GM18520 (cell line): ENCODE results near the gene TMEM53.

Source experiments
- ATAC-seq: cut with Tn5 transposase; IDR thresholded peaks from one replicate; pipeline ENCODE4 v1.9.1; 2021; ENCODE audit not compliant: unreplicated experiment

The TMEM53 gene

DNA sequence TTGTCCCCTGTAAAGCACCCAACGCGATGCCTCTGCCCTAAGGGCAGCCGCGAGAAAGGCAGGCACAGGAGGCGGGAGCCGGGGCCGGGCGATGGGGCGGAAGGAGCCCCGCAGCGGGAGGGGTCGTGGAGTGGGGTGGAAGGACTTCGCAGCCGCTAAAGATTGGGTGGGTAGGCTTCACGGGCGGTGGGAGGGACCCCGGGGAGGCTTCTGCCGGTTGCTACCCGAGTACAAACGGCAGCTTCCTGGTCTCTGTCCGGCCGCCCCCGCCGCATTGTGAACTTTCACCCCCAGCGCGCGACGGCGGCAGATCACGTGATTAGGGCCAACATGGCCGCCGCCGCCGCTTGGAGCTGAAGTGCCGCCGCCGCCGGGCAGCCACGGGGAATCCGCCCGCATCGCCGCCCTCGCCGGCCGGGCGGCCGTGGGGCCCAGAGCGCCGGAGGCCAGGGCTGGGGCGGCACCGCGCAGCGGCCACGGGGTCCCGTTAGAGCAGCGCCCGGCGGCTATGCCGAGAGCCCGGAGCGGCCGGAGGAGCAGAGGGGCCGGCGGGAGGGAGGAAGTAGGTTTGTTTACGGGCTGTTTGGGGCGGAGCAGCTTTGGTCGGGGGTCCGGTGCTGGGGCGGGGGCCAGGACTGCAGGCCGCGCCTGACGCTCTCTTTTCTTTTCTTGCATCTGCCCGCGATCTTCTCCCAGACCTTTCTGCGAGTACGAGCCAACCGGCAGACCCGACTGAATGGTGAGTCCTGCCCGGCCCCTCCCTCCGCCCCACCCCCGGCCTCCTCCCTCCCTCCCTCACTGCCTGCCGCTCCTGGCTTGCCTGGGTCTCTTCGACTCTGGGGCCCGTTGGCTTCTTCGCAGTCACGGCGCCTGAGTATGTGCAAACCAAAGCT lies 42.4 kb downstream of the TMEM53 start:
- ATAC-seq = peak; percentile 41

DNA sequence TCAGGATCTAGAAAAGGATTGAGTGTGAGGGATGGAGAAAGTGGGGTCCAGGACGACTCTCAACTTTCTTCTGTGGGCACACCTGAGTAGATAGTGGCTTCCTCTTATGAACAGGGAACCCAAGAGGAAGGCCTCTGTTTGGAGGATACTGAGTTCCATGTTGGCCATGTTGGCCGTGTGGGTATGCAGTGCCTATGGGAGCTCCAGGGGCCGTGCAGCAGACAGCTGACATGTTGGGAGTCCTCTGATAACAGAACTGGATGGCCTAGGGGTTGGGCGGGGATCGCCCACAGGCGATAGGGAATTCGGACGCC lies 43.0 kb downstream of the TMEM53 start:
- peak; percentile 4 for ATAC-seq

DNA sequence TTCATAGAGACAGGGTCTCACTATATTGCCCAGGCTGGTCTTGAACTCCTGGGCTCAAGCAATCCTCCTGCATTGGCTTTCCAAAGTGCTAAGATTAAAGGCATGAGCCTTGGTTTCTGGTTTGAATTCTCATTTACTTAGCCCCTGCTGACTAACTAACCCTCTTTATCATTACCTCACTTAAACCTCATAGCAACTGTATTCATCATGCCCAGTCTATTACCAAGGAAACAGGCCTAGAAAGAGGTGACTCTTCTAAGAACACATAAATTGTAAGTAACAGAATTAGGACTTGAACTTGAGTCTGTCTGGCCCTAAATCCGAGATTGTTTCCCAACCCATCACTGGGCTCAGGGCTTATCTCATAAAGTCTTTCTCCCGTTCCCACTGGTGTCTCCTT lies 44.2 kb downstream of the TMEM53 start:
- no peak for ATAC-seq

DNA sequence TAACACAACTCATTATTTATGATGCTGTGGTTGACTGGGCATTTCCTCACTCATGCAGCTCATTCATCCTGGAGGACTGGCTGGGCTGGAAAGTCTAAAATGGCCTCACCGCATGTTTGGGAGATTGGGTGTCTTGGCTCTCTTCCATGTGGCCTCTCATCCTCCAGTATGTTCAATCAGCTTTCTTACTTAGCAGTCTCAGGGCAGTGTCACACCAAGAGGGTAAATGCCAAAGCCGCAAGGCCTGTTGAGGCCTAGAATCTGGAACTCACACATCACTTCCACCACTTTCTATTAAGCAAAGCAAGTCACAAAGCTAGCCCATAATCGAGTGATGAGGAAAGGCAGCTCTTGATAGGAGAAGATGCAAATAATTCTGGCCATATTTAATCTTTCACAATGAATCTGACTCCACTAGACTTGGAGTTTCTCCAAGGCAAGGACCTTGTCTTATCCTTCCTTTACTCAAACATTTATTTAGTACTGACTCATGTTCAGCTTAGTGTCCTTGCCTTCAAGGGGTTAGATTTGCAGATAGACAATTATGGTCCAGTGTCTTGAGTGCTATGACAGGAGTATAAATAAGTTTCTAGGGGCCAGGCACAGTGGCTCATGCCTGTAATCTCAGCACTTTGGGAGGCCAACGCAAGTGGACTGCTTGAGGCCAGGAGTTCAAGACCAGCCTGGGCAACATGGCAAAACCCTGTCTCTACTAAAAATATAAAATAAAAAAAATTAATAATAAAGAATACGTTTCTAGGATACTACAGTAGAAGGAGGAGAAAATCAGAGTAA lies 45.1 kb downstream of the TMEM53 start:
- no peak for ATAC-seq

DNA sequence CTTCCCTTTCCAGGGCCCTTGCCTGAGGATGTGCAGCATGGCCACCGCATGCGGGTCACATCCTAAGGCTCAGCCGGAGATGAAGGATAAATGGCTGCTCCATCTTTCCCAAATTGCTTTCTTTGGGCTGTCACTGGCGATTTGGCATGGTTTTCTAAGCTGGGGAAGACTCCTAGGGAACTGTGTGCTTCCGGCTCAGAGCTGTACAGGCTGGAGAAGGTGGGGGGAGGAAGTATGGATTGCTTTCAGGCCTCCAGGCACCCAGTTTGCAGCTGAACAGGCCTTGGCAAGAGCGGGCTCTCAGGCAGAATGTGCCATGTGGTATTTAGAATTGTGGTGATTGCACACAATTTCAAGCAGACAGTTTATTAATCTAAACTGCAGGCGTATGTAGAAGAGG lies 48.9 kb downstream of the TMEM53 start:
- ATAC-seq = no peak

DNA sequence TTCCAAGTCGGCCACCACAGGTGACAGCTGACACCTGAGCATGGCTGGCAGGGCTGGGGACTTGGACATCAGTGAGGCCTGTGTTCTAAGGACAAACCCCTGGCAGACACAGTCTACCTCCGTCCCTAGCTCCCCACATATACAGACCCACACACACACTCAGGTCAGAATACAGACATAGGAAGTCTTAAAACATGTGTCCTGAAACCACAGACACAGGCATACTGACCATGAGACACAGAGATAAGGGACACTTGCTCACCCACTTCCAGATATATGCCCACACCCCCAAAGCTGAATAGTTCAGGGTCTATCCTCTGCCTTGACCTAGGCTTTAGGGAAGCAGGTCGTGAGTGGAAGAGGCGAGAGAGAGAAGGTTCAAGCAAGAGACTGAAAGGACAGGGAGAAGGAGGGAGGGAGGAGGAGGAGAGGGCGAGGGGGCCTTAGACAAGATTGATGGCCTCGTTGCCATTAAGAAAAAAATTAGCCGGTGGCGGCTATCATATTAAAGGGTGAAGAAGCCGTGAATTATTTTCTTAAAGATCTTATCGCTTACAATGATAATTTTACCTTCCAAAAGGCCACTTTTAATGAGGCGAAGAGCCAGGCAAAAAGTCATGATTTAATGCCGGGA lies 49.9 kb downstream of the TMEM53 start:
- no peak for ATAC-seq

DNA sequence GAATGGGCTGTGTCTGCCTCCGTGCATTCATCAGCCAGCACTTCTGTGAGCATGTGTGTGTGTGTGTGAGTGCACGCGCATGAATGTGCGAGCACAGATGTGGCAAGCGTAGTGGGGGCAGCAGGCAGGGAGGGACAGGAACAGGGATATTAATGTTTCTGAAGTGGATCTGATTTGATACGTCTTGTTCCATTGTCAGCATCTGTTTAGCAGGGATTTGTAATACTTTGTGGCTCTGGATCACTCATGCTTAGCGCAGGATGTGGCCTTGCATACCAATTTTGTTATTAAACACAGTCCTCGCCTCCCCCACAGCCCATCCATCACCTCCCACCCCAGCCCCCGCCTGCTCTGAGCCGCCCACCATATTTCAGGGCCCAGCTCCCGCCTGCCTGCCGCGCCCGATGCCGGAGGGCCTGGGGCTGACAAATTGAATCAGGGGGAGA lies 52.4 kb downstream of the TMEM53 start:
- ATAC-seq = no peak

DNA sequence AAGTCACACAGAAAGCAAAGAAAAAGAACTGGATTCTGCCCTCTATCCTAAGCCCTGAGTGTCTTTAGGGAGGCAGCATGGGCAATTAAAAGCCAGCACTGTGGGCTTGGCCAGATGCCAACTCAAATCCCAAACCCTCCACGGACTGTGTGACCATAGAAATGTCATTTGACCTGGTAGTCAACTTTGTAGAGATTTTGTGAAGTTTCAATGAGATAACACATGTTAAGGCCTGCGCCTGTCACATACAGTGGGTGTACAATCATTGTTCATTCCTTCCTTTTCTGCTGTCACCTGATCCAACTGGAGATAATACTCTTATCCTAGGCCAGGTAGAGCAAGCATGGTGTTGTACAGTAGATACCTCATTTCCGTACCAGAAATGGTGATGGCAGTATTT lies 54.2 kb downstream of the TMEM53 start:
- ATAC-seq = no peak

DNA sequence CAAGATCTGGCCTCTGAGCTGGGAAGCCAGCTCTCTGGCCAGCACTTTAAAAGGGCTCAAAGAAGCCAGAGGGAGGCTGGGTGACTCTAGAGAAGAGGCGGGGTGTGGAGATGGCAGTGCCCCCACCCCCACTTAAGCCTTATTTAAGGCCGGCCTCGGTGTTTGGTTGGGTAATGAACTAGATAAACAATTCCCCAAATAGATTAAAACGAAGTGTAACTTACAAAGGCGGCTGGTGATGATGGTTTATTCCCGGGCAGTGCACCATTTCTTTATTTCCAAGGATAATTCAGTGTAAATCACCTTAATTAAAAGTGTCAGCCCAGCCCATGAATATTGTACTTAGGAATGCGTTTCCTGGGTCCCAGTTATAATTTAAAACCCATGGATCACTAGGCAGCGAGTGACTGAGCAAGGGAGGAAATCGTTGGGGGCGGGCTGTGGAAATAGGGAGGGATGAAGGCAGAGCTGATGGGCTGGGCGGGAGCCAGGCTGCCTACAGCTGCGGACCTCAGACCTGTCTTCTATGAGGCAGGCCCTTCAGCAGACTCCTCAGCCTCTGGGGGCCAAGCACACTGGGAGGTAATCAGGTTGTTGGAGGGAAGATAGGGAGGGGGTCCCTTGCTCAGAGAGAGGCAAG lies 54.9 kb downstream of the TMEM53 start:
- no peak for ATAC-seq

DNA sequence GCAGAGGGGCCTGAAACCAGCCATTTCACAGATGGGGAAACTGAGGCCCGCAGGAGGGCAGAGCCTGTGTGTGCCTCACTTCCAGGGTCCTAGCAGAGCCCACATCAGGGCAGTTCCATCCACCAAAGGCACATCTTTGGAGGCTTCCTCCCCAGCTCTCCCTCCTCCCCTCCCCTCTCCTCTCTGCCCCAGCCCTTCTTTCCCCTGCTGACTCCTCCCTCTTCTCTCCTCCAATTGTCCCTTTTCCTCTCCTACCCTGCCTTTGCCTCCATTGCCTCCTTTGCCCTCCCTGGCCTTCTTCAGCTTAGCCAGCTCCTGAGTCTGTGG lies 56.6 kb downstream of the TMEM53 start:
- no peak for ATAC-seq

DNA sequence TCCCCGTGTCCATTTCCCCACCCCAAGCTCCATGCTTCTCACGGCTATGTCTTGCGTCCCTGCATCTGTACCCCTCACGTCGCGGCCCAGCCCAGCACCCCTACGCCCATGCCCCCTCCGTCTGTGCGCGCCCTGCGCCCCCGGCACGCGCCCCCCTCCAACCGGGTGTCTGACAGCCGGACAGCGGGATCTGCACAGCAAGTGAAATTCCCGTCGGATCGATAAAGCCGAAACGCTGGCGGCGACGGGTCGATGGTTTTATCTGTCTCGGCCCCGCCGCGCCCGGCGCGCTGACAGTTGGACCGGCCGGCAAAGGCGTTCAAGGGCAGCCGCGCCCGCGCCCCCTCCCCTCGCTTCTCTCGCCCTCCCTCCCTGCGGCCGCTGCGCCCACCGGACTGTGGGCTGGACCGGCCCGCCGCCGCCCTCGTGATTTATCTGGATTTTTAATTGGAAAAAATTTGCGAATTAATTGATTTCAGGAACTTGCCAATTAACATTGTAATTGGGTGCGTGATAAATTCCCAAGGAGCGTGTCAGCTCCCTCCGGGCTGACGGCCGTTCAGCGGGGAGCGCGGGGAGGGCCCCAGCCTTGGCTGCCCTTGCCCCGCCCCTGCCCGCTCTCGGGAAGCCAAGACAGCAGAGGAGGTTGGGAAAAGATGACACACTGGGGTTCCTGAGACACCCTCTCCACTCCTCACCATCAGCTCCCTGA lies 57.1 kb downstream of the TMEM53 start:
- no peak for ATAC-seq

DNA sequence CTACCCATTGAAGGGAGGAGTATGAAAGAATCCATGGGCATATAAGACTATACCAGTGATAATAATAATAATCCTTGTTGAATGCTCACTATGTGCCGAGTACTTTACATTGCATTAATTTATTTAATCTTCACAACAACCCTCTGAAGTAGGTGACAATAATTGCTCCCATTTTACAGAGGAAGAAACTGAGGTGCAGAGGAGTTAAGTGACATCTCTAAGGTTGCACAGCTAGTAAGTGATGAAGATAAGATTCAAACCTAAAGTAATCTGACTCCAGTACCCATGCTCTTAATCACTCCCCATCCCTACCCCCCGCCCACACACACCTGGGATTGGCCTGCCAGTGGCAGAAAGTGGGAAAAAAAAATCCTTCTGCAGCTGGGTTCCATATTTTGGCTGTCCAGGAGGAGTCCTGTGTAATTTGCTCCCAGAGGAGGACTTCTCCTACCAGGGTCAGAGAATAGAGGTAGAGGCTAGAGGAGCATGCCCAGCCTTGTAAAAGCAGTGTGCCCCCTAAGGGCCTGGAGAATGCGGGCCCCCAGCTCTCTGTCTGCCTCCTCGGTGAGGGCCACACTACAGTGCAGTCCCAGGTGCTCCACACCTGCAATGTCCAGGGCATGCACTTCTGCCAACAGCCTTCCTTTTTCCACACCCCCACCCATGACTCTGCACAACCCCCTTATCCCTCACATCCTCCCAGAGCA lies 57.8 kb downstream of the TMEM53 start:
- ATAC-seq = no peak

DNA sequence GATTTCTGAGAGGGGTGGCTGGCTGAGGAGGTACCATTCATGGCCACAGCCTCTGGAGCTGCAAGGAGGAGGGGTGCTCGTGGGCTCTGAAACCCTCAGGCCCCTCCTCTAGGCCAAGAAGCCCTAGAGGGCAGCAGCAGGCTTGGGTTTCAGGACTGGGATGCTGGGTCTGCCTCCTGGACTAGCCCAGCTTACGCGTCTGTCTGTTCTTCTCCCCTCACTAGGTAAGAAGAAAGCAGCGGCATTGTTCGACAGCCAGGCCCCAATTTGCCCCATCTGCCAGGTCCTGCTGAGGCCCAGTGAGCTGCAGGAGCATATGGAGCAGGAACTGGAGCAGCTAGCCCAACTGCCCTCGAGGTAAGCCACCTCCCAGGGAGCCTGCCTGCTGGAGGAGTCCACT lies 60.3 kb downstream of the TMEM53 start:
- no peak for ATAC-seq

DNA sequence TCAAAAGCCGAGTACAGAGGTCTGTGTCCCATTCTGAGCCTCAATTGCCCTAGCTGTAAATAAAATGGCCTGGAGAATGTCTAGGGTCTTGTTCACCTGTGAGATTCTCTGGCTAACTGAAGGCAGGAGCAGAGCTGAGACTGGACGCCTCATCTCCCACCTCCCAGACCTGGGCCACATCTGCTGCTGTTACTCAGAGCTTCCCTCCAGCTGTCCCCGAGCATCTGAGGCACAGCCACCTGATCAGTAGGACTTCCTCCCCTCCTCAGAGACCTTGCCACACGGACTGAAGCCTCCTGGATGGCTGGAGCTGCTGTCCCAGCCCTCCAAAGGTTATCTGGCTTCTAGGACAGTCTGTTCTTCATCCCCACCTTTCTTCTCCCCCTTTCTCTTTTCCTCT lies 62.4 kb downstream of the TMEM53 start:
- no peak for ATAC-seq

DNA sequence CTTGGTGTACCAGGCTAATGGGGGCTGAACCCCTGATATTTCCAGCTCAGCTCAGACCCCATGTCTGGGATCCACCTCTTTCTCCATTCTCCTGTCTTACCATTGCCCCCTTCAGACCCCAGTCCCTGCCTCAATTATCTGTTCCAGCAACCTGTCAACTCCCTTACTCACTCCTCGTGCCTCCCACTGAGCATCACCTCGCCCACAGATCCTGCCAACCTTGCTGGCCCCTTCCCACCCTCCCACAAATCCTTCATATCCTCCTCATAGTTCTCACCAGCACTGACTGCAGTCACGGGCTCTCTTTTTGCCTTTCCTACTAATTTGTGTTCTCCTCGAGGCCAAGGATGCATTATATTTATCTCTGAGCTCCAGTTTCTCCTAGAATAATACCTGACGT lies 62.9 kb downstream of the TMEM53 start:
- ATAC-seq = no peak

DNA sequence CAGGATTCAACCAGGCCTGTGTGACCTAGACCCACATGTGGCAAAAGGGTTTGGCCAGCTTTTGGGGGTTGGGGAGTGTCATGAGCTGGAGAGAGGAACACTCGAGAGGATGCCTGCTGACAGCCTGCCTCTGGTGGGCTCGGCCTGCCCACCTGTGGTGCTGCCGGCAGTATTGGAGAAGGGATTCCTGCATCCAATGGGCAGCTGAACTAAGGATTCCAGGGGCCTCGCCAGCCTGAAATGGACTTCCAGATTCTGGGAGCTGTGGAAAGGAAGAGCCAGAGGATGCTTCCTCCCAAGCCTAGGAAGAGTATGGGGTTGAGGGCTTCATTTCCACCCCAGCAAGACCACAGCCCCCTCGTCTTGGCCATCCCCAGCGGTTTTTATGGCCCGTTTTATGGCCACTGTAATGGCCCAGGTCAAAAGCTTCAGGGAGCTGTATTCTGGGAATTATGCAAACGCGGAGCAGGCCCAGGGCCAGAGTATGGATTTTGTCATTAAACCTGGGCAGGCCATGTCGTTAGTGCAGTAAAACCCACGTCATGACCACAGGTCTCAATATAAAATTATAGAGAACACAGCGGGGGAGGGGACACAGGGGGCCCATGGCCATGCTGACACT lies 63.6 kb downstream of the TMEM53 start:
- no peak for ATAC-seq

DNA sequence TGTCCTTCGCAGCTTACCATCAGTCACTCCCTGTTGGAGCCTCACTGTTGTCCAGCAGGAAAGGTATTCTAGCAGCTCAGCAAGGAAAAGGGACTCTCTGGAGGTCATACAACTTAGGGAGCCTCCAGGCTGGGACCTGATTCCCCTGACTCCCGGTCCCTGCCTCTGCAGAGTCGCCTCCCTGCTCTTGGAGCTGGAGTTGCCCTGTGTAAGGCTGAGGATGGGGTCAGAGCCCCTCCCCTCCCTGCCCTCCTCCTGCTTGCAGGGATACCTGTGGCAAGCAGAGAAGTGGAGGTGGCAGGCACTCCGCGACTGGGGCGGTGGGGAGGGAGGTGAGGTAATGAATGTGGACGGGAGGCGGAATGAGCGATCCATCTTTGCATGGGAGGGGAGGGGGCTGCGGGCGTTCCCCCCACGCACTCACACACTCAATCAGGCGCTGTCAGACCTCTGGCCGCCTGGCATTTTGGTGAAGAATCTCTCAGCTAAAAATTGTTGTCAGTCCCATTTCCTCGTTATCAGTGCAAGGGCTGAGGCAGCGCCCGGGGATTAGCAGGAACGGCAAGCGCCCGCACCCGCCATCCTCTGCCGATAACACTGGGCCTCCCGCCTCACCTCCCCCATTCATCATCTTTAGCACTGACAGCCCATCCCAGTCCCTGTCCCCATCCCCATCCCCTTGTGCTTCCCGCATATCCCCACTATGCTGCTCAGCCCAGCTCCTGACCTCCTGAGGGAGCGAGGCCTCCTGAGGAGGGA lies 64.3 kb downstream of the TMEM53 start:
- ATAC-seq = no peak

DNA sequence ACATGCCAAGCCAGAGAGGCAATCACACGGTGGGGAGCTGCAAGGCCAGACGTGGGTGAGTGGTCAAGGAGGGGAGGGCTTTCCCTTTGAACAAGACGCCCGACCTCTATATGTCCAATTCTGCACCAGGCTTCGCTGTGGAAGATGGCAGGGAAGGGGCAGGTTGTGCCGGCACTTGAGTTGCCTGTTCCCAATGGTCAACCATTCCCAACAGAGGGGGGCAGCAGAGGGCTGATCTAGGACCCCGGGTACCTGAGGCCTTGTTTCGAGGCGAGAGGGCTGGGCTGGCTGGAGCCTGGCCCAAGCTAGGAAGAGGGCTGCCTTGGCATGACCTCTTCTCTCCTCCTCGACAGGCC lies 64.9 kb downstream of the TMEM53 start:
- ATAC-seq = no peak

DNA sequence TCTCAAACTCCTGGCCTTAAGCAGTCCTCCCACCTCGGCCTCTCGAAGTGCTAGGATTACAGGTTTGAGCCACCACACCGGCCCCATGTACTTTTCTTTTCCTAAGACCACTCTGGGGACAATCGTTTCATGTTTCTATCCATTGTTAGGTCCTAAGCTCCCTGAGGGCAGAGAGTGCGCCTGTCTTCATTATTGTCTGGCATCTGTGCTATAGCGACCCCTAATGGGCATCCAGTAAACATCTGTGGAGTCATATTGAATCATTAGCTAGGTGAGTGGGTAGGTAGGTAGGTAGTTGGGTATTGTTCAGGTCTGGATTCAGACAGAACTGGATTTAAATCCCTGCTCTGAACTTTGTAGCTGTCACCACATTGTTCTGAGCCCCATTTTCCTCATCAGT lies 66.1 kb downstream of the TMEM53 start:
- ATAC-seq = no peak
